Cardiac septum (tissue), 1 donor: ENCODE measurements around the gene ELP6. TPM values are rescaled to one million over a fixed set of nuclear protein-coding genes. Genes with fewer than 3 reads are reported as not detected.
"Not testable (repeated sequence)": the region's sequence is repeated elsewhere in the genome, so short reads cannot be mapped to it uniquely, and the experiment has no call there.

Experiments used
- DNase-seq: peaks from one replicate; pipeline ENCODE4 v3.0.0-alpha.2; 2020; ENCODE audit warnings: low spot score
- intact Hi-C: fragments of 100-400 bp; cut with DNase I; formaldehyde crosslinking; loops from one replicate; pipeline ENCODE4 v1.14.0; 2022
- total RNA-seq: library from RNA; stranded (reverse); fragmentation: NEBNext Ultra II Directional; extraction: Animal tissue kit (Norgen Biotek cat#: 25700); gene quantifications from one replicate; pipeline ENCODE4 v1.2.1, GENCODE V29; 2021
- donor health status: DM: no; HTN: no; CAD: no.

The ELP6 gene
- total RNA-seq, 1 donor from 2014 or later = 15.8 TPM

DNA sequence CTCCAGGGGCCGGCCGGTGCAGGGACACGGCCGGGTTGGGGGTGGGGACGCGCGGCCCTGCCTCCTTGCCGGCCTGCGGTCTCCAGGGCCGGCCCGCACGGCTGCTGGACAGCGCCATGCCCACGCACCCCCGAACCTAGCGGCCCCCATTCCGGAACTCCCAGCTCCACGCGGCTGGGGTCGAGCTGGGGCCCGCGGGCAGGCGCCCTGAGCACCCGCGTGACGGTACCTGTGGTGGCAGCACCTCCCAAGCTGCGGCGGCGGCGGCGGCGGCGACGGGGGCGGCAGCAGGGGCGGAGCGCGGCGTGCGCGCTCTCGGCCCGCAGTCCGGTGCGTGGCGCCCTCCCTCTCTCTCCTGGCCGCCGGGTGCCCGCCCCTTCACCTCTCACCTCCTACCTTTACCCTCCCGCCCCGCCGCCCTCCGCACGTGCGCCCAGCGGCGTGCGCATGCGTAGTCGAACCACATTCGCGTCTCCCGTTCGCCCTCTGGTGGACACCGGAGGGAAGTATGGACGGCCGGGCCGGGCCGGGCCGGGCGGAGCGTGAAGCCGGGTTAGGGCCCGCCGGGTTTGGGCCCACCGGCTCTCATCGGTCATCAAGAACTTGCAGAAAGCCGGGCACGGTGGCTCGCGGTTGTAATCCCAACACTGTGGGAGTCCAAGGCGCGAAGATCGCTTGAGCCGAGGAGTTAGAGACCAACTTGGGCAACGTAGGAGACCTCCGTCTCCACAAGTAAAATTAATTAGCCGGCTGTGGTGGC, 37.8 kb downstream of the ELP6 start, which contains the start of gene SCAP:
TSS of gene SCAP (minus strand) at position 372 of the 760 bp plus-strand sequence. CDS start 32,948 bp downstream, outside the sequence.
- peak; percentile 97 for DNase-seq
- intact Hi-C loops = loop anchor here (1.0 kb wide), 1 partner anchor 52 kb away; no protein-coding TSS in a partner anchor

DNA sequence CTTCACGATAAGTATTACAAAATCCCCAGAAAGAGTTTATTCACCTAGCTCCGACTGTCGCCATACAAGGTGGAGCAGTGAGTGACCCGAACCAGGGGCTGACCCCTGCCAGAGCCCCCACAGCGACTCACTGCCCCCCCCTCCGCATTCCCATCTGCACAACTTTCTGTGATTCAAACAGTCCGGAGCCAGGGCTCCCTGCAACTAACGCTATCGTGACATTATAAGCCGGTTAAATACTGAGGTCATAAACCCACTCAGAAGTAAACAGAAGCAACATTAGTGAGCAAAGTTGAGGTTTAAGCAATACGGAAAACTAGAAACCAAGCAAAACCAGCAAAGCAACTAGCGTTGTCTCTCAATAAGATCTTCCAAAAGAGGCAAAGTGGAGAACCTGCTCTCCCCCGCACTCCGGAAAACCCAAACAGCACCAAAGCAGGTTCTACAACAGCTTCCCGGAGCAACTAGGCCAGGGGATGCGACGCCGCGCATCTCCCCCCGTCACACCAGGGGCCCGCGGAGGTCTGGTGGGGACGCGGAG, 38.4 kb downstream of the ELP6 start:
- no peak for DNase-seq
- intact Hi-C loops = loop anchor here (1.0 kb wide), 1 partner anchor 52 kb away; no protein-coding TSS in a partner anchor

DNA sequence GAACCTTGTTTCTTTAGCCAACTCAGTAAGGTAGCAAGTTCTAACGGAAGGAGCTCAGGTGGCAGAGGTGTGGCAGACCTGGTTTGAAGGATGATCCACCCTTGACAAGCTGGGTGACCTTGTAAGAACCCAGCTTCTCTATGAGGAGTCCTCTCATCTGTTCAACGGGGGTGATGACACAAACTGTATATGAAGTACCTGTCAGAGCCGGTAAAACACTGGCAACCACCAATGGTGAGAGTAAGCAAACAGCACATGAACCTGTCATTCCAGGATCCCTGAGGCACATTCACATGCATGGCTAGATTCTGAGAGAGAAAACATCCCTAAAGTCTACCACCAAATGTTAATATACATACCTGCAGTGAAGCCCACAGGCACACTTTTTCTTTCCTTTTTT, 40.1 kb downstream of the ELP6 start:
- no peak for DNase-seq
- intact Hi-C loops = no loop called here

GRCh38 chr3:47469616-47470015, 43.9 kb downstream of the ELP6 start:
- intact Hi-C loops = no loop called here
- DNase-seq = no peak

DNA sequence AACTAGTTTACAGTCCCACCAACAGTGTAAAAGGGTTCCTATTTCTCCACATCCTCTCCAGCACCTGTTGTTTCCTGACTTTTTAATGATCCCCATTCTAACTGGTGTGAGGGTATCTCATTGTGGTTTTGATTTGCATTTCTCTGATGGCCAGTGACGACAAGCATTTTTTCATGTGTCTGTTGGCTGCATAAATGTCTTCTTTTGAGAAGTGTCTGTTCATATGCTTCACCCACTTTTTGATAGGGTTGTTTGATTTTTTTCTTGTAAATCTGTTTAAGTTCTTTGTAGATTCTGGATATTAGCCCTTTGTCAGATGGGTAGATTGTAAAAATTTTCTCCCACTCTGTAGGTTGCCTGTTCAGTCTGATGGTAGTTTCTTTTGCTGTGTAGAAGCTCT, 45.2 kb downstream of the ELP6 start:
- DNase-seq, intact Hi-C loops: not testable (repeated sequence)

DNA sequence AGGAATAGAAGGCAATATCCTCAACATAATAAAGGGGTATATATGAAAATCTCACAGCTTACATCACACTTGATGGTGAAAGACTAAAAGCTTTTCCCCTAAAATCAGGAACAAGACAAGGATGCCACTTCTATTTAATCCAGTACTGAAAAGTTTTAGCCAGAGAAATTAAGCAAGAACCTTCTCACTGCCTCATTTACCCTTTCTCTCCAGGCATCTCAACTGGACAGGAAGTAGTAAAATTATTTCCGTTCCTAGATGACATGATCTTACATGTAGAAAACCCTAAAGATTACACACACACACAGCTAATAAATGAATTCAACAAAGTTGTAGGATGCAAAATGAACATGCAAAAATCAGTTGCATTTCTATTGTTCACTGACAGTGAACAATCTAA, 48.9 kb downstream of the ELP6 start:
- intact Hi-C loops = no loop called here

GRCh38 chr3:47459534-47460085, 53.9 kb downstream of the ELP6 start:
- peak; percentile 1 for DNase-seq
- intact Hi-C loops = not testable (repeated sequence)

More for the DNA sequence above, 48.9 kb downstream of the ELP6 start:
- no peak for DNase-seq

DNA sequence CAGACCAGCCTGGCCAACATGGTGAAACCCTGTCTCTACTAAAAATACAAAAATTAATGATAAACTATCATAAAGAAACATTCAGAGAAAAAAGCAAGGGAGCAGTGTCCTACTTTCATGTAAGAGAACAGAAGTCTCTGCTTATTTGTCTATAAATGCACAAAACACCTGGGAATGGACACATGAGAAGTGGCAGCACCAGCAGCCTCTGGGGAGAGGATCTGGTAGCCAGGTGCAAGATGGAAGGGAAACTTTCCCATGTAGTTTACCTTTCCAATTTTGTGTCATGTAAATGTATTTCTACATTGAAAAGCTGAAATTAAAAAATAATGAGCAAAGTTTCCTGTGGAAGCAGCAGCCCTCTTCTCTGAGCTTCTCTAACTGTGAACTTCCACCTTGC, 56.5 kb downstream of the ELP6 start:
- intact Hi-C loops = no loop called here

DNA sequence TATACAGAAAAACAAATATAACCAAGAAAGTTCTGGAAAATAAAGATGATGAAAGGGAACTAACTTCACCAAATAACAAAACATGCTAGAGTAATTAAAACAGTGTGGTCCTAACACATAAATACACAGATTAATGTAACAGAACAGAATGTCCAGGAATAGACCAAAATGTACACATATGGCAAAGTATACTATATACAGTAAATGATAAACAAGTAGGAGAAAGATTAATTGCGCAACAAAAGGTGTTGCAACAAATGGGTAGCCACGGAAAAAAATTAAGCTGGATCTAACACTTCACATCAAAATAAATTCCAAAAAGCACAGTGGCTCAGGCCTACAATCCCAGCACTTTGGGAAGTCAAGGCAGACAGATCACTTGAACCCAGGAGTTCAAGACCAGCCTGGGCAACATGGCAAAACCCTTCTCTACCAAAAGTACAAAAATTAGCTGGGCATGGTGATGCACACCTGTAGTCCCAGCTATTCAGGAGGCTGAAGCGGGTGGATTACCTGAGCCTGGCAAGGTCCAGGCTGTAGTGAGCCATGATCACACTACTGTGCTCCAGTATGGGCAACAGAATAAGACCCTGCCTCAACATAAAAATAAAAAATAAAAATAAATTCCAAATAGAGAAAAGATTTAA, 57.6 kb downstream of the ELP6 start:
- DNase-seq = peak; percentile 12
- intact Hi-C loops = no loop called here

More for the DNA sequence above, 56.5 kb downstream of the ELP6 start:
- DNase-seq = peak; percentile 17

DNA sequence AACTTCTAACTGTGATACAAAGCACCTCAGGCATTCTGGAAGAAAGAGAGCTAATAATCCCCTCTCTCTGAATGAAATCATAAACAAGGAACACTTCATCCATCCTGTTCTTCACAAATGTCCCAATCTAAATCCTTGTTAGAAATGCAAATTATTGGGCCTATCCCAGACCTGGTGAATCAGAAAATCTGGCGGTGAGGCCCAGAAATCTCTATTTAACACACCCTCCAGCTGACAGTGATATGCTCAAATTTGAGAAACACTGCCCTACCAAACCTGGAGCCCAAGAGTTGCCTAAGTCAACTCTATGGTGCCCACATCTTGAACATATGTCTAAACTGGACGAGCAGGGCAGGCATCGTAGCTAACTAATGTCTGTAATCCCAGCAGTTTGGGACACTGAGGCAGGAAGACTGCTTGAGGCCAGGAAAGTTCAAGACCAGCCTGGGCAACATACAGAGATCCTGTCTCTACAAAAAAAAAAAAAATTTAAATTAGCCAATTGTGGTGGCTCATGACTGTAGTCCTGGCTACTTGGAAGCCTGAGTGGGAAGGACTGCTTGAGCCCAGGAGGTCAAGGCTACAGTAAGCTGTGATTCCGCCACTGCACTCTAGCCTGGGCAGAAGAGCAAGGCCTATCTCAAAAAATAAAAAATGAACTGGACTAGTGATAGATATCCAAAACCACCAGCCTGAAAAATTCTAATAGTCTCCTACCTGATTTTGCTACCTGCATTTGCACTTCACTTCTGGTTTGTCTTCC, 60.9 kb downstream of the ELP6 start:
- peak; percentile 17 for DNase-seq
- intact Hi-C loops = no loop called here

Other genes with a start within 250 kb of the ELP6 start
- 11.7 TPM for gene KIF9, start 230.9 kb downstream of the ELP6 start, total RNA-seq
- 47.6 TPM for gene KLHL18, start 230.8 kb downstream of the ELP6 start, total RNA-seq
- 24.0 TPM for gene PTPN23, start 132.7 kb downstream of the ELP6 start, total RNA-seq
- gene SCAP, start 37.8 kb downstream of the ELP6 start, total RNA-seq = 37.9 TPM
- gene CSPG5, start 65.2 kb upstream of the ELP6 start, total RNA-seq = 0.32 TPM